Measurements from ENCODE around the gene BACE1-AS. TPM values are rescaled to one million over a fixed set of nuclear protein-coding genes. Genes with fewer than 3 reads are reported as not detected.

Gene BACE1-AS
- total and polyA plus RNA-seq, 2 experiments from 2014 or later: 3.6 to 3.9 TPM

DNA sequence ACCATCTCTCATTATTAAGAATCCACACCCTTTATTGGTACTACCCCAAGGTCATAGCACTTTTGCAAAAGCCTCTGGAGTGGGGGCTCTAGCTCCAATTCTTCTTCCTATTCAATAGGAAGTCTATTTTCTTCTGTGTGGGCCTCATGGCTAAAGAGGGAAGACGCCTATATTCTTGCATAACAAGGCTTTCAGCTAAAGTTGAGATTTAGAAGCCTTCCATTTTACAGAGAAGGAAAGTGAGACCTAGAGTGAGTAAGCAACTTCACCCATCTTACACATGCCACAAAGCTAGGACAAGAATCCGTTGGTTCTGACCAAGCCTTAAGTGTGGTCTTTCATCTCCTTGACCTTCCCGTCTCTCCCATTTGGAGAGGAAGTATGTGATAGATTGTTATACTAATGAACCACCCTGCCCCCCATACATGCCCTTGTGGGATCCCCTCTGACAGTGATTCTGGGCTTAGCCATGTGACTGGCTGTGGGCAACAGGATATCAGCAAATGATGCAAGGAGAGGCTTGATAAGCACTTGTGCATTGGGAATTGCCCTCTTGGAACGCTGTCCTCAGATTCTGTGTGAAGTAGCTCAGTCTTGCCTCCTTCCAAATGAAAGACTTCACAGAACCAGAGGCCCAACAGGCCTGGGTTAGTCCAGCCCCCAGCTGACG, 12.6 kb downstream of the BACE1-AS start:
- H3K4me3 ChIP-seq: no peak overlapping the region
- DNase-seq (ENCODE audit: low spot score): no peak
- H3K4me2 ChIP-seq: no peak overlapping the region
- no peak overlapping the region for H2AFZ ChIP-seq
- no peaks in the 10 kb centered on the region for H3K79me2 ChIP-seq
- TF ChIP-seq, protein P1, sequence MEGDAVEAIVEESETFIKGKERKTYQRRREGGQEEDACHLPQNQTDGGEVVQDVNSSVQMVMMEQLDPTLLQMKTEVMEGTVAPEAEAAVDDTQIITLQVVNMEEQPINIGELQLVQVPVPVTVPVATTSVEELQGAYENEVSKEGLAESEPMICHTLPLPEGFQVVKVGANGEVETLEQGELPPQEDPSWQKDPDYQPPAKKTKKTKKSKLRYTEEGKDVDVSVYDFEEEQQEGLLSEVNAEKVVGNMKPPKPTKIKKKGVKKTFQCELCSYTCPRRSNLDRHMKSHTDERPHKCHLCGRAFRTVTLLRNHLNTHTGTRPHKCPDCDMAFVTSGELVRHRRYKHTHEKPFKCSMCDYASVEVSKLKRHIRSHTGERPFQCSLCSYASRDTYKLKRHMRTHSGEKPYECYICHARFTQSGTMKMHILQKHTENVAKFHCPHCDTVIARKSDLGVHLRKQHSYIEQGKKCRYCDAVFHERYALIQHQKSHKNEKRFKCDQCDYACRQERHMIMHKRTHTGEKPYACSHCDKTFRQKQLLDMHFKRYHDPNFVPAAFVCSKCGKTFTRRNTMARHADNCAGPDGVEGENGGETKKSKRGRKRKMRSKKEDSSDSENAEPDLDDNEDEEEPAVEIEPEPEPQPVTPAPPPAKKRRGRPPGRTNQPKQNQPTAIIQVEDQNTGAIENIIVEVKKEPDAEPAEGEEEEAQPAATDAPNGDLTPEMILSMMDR (IDR thresholded peaks at IDR 0.05; ENCODE audit: poor library complexity): no peak
- TF ChIP-seq EZH2phosphoT487 (IDR thresholded peaks at IDR 0.05; ENCODE audit: low read depth, severe bottlenecking, unreplicated experiment) (no peak), EZH2 (IDR thresholded peaks at IDR 0.05; ENCODE audit: borderline replicate concordance) (no peak)
- 86% methylated on average over 5 of the region's 5 CpGs for WGBS (ENCODE audit: low lambda C conversion rate, missing lambda C conversion rate)
- no peaks in the 10 kb centered on the region for H3K9me2 ChIP-seq (replicated peaks; ENCODE audit: insufficient read depth)
- H3K9me3 ChIP-seq (ENCODE audit: low read depth): no peaks in the 10 kb centered on the region
- H3K27me3 ChIP-seq: no peaks in the 10 kb centered on the region
- peaks cover 24% of the 10 kb centered on the region for H3K4me1 ChIP-seq (ENCODE audit: insufficient read depth)
- H4K20me1 ChIP-seq (ENCODE audit: insufficient read depth, poor library complexity, severe bottlenecking): no peaks in the 10 kb centered on the region
- H3K36me3 ChIP-seq (replicated peaks; ENCODE audit: insufficient read depth, low read depth): no peaks in the 10 kb centered on the region
- H3K27ac ChIP-seq: no peak overlapping the region

DNA sequence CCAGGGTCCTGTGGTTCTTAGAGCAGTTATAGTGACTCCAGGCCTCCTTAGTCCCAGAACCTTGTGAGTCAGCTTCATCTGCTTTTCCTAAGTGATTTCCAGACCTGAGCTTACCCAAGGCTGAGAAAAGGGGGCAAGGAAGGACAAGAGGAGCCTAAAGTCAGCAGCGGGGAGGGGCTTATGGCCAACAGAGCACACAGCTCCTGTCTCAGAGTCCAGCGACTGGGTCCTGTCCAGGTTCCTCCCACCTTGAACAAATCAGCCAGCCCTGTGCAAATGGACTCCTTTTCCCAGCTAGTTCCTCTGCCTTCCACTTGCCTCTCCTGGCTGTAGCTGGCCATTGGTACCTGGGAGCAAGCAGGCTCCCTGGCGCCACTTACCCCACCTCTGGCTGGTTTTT, 14.0 kb downstream of the BACE1-AS start:
- no peaks in the 10 kb centered on the region for H3K27me3 ChIP-seq
- no peak overlapping the region for H2AFZ ChIP-seq
- H3K9me3 ChIP-seq (ENCODE audit: low read depth): no peaks in the 10 kb centered on the region
- no peak for DNase-seq (ENCODE audit: low spot score)
- WGBS (ENCODE audit: low lambda C conversion rate, missing lambda C conversion rate): 86% methylated on average over 3 of the region's 3 CpGs
- no peak overlapping the region for H3K4me2 ChIP-seq
- no peak overlapping the region for H3K27ac ChIP-seq
- no peak overlapping the region for H3K4me3 ChIP-seq
- no peaks in the 10 kb centered on the region for H3K9me2 ChIP-seq (replicated peaks; ENCODE audit: insufficient read depth)
- no peaks in the 10 kb centered on the region for H3K79me2 ChIP-seq
- H3K36me3 ChIP-seq (replicated peaks; ENCODE audit: insufficient read depth, low read depth): no peaks in the 10 kb centered on the region
- peaks cover 11% of the 10 kb centered on the region for H3K4me1 ChIP-seq (ENCODE audit: insufficient read depth)
- H4K20me1 ChIP-seq (ENCODE audit: insufficient read depth, poor library complexity, severe bottlenecking): no peaks in the 10 kb centered on the region
- TF ChIP-seq EZH2 (IDR thresholded peaks at IDR 0.05; ENCODE audit: borderline replicate concordance) (no peak), EZH2phosphoT487 (IDR thresholded peaks at IDR 0.05; ENCODE audit: low read depth, severe bottlenecking, unreplicated experiment) (no peak)
- TF ChIP-seq, protein P1 (IDR thresholded peaks at IDR 0.05; ENCODE audit: poor library complexity): no peak

DNA sequence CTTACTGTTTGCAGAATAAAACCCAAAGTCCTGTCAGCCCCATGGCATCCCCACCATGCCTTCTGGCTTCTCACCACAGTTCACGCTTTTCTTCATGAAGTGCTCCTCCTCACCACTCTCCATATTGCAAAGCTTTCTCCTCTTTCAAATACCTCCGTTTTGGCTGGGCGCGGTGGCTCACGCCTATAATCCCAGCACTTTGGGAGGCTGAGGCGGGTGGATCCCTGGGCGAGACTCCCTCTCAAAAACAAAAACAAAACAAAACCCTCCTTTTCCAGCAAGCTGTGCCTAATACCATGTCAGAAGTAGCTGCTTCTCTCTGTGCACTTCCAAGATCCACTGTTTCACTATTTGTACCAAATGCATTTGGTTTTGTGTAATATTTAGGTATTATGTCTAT, 18.2 kb downstream of the BACE1-AS start:
- TF ChIP-seq EZH2 (IDR thresholded peaks at IDR 0.05; ENCODE audit: borderline replicate concordance): no peak
- WGBS (ENCODE audit: low lambda C conversion rate, missing lambda C conversion rate): 94% methylated on average over 7 of the region's 7 CpGs
- Histone ChIP-seq H2AFZ (no peak overlapping the region), H3K4me3 (no peak overlapping the region), H3K36me3 (replicated peaks; ENCODE audit: insufficient read depth, low read depth) (no peaks in the 10 kb centered on the region), H4K20me1 (ENCODE audit: insufficient read depth, poor library complexity, severe bottlenecking) (no peaks in the 10 kb centered on the region), H3K9me3 (ENCODE audit: low read depth) (no peaks in the 10 kb centered on the region), H3K79me2 (no peaks in the 10 kb centered on the region), H3K27me3 (no peaks in the 10 kb centered on the region), H3K4me1 (ENCODE audit: insufficient read depth) (peaks cover 1% of the 10 kb centered on the region), H3K4me2 (no peak overlapping the region), H3K27ac (no peak overlapping the region), H3K9me2 (replicated peaks; ENCODE audit: insufficient read depth) (no peaks in the 10 kb centered on the region)
- no peak for DNase-seq (ENCODE audit: low spot score)

DNA sequence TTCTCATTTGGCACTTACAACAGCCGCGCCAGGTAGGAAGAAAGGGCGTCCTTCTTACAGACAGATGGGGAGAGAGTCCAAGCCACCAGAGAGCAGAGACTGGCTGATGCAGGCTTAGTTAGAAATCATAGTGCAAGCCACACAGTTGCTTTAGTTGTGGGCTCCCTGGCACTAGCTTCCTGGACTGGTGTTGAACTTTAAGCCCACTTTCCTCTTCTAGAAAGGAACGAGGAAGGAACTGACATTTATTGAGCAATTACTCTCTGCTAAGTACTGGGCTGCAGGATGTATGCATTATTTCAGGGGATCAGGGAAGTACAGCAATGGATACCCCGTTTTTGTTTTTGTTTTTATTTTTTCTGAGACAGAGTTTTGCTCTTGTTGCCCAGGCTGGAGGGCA, 21.9 kb downstream of the BACE1-AS start:
- no peak overlapping the region for H3K4me2 ChIP-seq
- H3K79me2 ChIP-seq: peaks cover 11% of the 10 kb centered on the region
- no peak overlapping the region for H2AFZ ChIP-seq
- no peaks in the 10 kb centered on the region for H3K27me3 ChIP-seq
- H3K9me2 ChIP-seq (replicated peaks; ENCODE audit: insufficient read depth): no peaks in the 10 kb centered on the region
- no peaks in the 10 kb centered on the region for H3K9me3 ChIP-seq (ENCODE audit: low read depth)
- no peak for TF ChIP-seq EZH2phosphoT487 (IDR thresholded peaks at IDR 0.05; ENCODE audit: low read depth, severe bottlenecking, unreplicated experiment)
- TF ChIP-seq EZH2 (IDR thresholded peaks at IDR 0.05; ENCODE audit: borderline replicate concordance): no peak
- TF ChIP-seq, protein P1 (IDR thresholded peaks at IDR 0.05; ENCODE audit: poor library complexity): no peak
- no peaks in the 10 kb centered on the region for H4K20me1 ChIP-seq (ENCODE audit: insufficient read depth, poor library complexity, severe bottlenecking)
- H3K36me3 ChIP-seq (replicated peaks; ENCODE audit: insufficient read depth, low read depth): no peaks in the 10 kb centered on the region
- no peak for DNase-seq (ENCODE audit: low spot score)
- H3K4me1 ChIP-seq (ENCODE audit: insufficient read depth): peaks cover 13% of the 10 kb centered on the region
- 83% methylated on average over 5 of the region's 5 CpGs for WGBS (ENCODE audit: low lambda C conversion rate, missing lambda C conversion rate)
- H3K4me3 ChIP-seq: no peak overlapping the region
- no peak overlapping the region for H3K27ac ChIP-seq
